ENCODE results near the gene MGA.
A peak's percentile ranks its signal among the peaks of the same experiment; 100 is the strongest.

Gene MGA

DNA sequence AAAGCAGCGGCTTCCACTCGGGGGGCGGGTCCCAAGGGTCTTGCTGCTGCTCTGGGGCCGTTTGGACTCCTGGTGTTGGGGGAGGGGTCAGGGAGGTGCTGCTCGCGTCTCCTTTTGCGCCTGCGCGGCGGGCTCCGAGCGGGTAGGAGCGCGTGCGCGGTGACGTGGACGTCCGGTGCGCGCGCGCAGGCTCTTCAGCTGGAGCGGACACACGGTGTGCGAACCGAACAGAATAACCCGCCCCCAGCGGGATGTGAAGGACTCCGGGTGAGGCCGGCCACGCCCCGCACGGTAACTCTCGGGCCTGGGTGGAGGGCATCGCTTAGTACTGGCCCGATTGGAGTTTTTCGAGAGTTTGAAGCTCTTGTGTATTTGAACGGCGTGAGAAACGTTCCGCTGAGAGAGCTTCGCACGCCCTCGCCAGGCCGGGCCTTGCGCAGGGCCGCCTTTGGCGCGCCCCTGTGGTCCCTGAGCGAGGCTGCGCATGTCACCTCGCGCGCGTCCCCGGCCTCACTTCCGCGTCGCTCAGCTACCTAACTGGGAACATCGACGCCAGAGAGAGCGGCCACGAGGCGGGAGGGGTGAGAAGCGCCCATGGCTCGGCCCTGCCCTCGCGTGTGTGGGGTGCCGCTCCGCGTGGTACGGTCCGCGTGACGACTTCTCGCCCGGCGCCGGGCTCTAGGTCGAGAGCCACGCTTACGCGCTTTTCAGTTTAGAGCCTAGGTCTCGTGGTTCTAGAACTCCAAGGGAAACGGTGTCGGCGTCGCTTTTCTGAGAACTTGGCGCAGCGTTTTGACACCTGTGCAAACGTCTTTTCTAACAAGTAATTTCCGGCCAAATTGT, at the start of gene MGA:
TSS of gene MGA (plus strand) at position 171 of the 843 bp plus-strand sequence.
- peak; percentile 91 for DNase-seq

DNA sequence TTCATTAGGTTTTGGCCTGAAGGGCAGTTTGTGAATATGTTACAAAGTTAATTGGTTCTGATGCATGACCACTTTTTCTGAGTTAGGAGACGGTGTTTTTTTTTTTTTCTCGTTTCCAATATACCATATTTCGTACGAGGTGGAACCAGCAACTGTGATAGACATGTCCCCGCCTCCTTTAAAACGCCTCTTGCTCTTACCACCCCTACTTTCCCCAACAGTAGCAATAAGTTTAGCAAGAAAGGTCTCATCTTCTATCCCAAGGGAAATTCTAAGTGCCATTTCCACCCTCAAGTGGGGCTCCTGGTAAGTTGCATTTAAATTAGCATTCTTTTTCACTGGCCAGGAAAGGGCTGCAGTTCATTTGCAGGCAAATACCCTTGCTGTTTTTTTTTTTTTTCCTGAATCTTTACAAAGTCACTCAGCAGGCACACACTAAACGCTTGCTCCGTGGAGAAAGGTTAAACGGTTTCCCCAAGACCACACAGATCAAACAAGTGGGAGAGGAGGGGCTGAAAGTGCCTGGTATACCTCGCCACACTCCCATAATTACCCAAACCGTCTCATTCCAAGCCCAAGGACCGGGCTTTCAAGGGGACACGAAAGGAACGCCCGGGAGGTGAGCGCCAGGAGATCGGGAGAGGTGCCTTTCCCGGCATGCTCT, 39.5 kb upstream of the MGA start:
- DNase-seq, result no peak

DNA sequence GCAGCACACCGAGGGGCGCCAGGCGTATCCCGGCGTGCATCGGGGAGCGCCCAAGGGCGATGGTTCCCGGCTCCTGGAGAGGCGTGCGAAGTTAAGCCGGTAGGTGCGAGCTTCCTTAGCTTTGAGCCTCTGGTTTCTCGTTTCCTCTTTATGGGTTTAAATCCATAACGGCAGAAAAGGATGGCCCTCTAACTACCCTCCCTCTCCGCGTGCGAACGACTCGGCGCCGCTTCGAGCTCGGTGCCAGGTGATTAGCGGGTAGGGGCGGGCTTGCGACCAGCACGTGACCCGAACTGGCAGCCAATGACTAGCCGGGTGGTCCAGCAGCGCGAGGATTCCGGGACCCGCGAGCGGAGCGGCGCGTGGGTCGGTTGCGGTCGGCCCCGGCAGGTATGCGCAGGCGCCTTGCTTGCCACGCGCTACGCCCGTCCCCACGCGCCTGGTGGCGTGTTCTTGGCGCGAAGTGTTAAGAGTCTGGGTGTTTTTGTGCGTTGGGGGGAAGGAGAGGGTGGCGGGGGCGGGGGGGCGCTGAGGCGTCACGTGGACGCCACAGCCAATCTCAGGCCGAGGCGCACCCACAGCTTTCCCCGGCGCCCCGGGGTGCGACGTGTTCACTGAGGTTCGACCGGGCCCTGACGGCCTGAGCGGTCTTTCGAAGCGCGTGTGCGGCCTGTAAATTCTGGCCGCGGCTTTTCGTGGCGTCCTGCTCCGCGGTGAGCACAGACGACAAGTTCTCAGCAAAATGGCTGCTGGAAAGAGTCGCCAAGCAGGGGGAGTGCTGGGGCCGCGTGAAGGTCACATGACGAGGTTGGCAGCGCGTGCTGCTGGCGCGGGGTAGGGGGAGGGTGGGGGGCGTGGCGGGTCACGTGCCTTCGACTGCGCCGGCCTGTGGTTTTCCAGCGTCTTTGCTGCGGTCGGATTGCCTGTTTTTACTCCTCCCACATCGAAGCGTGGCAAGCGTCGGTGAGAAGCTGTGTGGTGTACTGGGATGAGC, 38.7 kb upstream of the MGA start:
- peak; percentile 35 for DNase-seq

DNA sequence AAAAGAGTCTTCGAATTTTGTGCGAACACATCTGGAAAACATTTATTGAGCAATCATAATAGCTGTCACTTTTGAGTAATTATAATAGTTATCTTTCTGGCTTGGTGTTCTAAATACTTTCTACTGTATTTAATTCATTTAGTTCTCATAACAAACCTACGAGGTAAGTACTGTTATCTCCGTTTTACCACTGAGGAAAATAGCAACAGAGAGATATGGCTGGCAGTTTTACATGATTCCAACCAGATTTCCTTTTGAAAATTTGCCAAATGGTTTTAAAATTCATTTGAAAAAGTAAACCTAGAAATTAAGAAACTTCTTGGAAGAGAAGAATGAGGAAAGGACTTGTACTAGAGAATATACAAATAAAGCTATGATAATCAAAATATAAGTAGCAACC, 37.3 kb upstream of the MGA start:
- DNase-seq, result no peak

DNA sequence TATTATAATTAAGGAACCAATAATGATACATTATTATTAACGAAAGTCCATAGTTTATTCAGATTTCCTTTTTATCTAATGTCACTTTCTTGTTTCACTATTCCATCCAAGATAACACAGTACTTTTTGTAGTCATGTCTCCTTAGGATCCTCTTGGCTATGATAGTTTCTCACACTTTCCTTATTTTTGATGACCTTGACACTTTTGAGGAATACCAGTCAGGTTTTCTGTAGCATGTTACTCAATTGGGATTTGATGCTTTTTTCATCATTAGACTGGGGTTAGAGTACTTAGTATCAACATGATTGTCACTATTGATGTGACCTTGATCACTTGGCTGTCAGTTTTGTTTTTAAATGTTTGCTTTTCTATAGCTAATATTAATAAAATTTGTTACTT, 33.0 kb upstream of the MGA start:
- no peak for DNase-seq

DNA sequence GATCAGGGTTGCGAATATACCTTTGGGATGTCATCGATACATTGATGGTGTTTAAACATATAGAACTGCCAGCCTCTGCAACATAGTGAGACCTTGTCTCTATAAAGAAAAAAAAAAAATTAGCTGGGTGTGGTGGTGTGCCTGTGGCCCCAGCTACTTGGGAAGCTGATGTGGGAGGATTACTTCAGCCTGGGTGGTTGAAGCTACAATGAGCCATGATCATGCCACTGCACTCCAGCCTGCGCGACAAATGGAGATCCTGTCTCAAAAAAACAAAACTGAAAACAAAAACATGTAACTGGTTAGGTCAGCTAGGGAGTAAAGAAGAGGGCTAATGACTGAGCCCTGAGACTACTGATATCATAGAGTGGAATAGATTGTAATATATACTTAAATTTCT, 30.7 kb upstream of the MGA start:
- DNase-seq, result no peak

DNA sequence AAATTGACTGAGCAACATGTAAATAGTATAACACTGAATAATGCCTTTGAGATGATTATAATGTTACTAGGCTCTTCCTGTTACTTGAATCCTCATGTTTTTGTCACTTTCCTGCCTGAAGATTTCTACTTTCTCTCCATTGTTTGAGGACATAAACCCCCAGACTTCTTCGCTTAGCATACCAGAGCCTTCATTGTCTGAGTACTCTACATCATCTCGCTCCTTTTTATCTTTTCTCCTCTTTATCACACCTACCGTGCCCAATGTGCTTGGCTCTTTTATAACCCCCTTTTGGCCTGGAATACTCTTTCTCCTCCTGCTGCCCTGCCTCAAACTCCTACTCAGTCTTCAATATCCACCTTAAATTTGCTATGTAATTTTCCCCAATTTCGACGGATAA, 30.3 kb upstream of the MGA start:
- no peak for DNase-seq

DNA sequence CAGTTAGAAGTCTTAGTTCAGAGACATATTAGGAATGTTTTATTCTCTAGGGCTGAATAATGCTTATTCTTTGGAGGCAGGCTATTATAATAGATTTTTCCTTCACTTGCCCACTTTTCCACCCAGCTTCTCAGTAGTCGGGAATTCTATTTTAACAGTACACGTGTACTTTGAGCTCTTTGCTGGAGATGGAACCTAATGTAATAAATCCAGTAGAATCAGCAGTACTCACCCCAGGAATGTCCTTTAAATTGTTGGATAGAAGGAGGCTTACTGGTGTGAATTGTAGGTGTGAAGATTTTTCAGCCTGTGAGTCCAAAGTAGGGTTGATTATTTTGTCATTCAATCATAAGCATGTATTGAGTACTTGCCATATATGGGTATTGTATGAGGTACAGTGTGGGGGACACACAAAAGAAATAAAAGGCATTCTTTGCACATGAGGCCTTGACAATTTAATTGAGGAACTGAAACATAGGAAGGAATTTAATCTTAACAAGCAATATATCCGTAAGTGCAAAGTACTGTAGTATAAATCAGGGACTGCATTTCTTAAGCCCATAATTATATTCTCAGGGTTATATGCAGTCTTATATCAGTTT, 29.5 kb upstream of the MGA start:
- no peak for DNase-seq

DNA sequence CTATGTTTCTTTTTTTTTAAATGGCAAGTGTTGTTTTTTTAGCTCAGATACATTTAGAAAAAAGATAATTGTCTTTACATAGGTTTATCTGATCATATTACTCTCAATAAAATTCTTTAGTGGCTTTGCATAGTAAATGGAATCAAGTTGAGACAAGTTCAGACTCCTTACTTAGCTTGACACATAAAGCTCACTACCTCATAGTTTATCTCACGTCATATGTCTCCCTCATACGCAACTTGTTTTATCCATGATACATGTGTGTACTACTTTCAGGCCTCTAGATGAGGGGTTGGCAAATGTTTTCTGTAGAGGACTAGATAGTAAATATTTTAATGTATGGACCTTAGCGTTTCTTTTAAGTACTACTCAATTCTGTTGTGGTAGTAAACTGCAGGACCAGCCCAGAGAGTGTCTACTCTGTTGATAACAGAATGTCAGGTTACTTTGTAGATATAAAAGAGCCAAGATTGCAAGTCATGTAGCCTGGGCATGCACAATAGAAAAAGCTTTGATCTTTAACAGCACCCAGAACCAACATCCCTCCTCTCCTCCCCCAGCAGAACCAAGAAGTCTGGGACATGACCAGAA, 28.2 kb upstream of the MGA start:
- no peak for DNase-seq

DNA sequence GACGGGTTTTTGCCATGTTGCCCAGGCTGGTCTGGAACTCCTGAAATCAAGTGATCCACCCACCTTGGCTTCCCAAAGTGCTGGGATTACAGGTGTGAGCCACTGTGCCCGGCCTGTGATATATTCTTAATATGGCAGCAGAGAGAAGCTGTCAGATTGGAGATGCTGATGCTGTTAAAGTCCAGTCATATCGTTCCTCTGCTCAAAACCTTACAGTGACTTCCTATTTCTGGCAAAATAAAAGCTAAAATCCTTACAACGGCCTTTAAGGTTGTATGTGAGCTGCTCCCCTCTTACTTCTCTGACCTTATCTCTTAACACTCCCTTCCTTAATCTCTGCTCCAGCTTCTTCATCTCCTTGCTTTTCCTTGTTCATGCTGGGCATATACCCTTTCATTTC, 26.6 kb upstream of the MGA start:
- no peak for DNase-seq

DNA sequence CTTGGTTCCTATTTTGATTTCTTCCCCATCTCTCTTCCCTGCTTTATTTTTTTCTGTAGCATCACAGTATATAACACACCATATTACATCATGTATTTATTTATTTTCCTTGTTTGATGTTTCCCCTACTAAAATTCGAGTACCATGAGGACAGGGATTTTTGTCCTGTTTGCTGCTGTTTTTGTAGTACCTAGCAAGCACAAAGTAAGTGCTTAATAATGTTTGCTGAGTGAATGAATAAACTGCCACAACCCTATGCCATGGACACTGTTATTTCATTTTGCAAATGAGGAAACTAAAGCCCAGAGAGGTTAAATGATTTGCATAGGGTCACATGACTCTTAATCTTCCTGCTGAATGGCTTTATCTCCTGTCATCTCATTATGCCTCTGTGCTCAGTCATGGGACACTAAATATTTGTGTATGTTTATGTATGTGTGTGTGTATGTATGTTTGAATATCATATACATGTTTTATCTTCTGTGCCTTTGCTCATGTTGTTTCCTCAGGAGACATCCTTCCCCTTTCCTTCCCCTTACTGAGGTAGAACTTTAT, 26.1 kb upstream of the MGA start:
- DNase-seq, result no peak

DNA sequence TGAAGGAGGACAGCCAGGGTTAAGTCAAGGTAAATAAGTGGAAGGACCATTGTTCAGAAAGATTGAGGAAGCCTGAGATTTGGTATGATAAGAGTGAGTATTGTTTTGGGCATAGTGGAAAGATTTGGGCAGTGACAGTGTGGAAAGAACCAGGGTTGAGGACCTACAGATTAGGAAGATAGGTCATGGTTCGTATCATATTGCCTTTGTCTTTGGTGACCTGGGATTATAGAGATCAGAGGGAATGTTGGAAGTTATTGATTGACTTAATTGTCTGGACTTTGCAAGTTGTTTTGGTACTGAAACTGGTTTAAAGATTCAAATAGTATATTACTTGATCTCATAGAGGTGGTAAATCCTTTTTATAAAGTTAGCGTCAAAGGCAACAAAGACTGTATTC, 23.1 kb upstream of the MGA start:
- no peak for DNase-seq

DNA sequence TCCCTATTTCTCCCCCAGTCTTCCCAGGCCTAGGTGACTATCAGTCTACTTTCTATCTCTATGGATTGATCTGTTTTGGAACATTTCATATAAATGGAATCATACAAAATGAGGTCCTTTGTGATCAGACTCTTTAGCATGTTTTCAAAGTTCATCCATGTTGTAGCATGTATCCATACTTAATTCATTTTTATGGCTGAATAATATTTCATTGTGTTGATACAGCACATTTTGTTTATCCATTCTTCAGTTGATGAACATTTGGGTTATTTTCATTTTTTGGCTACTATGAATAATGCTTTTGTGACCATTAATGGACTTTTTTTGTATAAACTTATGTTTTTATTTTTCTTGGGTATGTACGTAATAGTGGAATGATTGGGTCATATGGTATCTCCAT, 19.2 kb upstream of the MGA start:
- DNase-seq, result no peak

DNA sequence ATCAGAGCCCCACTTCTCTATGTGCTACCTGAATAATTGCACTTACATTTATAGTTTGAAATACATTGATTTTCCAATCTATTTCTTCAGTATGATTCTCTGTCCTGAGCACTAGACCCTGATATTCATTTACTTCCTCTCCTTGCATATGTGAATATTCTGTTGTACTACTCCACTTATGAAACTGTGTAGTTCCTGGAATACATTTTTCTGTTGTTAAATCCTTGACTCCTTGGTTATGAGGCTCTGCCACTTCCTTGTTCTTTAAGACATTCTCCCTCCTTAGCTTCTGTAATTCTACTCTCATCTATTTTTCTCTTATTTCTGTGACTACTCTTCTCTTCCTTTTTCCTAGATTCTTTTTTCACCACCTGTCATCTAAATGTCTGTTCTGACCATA, 12.9 kb upstream of the MGA start:
- DNase-seq, result no peak

DNA sequence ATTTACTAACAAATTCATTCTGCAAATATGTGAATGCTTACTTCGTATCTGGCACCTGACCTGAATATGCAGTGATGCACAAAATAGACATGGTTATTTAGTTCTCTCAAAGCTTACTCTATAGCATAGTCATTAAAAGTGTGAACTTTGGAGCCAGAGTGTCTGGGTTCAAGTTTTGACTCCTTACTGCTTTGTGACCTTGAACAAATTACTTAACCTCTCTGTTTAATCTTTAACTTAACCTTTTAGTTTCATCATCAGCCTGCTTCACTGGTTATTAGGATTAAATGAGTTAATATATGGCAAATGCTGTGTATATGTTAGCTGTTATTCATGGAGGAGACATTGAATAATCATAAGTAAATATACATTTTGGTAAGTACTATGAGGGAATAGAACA, 12.1 kb upstream of the MGA start:
- no peak for DNase-seq

DNA sequence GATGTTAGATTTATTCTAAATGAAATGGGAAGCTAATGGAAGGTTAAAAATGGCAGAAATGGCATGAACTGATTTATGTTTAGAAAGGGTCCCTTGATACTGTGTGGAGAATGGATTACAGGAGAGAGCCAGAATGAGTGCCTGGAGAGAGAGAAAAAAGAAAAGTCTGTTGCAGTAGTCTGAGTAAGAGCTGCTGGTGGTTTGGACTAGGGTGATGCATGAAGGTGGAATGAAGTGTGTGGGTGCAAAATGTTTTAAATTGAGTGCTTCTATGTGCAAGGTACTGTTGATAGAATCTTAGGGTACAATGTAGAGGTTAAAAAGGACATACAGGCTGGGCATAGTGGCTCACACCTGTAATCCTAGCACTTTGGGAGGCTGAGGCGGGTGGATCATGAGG, 11.4 kb upstream of the MGA start:
- no peak for DNase-seq

DNA sequence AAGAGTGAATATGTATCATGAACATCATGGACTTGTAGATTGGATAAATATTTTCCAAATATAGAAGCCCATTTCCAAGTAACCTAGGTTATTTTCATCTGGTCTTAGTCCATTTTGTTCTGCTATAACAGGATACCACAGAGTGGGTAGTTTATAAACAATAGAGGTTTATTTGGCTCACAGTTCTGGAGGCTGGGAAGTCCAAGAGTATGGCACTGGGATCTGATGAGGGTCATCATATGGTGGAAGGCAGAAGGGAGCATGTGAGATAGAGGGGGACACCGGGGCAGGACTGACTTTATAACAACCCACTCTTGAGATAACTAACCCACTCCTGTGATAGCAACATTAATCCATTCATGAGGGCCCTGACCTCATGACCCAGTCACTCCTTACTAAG, 9.4 kb upstream of the MGA start:
- no peak for DNase-seq

DNA sequence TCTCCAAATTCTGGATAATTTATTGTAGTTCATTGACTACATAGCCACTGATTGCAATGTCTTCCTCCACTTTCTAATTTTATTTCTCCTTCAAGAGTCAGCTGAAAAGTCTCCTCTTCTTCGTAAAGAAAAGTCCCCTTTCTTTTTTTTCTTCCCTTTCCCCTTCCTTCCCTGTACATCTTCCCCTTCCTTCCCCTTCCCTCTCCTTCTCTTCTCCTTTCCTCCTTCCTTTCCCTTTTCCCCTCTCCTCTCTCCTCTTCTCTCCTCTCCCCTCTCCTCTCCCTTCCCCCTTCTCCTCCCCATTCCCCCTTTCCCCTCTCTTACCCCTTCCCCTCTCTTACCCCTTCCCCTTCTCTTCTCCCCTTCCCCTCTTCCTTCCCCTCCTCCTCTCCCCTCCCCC, 8.8 kb upstream of the MGA start:
- no peak for DNase-seq

DNA sequence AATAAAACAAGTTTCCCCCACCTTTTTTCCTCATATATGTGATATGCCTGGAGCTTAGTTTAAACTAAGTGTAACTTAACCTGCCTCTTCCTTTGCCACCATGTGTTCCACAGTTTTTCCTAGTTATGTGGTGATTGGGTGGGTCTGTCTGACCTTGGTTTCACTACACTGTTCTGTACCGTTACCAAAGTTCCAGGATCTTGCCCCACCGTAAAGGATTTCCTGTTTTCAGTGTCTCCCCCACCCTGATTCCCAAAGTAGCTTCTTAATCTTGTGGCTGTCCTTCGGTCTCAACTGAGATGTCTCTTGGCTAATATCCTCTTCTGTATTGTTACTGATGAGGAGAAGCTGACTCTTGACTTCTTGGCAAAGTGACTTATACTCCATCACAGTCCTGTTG, 6.4 kb upstream of the MGA start:
- no peak for DNase-seq

DNA sequence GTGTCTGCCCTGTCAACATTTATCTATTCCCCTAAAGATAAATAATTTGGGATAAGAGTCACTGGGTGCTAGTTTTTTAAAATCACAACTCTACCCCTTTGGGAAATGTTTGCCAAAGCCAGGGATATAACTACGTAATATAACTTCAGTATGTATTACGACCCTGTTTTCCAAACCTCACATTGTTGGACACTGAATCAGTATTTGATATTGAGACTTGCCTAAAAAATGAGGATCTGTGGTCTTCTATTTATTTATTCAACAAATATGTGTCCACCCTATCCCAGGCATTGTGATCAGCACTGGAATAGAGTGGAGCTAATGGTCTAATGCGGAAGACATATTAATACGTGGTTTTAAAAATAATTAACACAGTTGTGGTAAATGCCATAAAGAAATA, 4.5 kb upstream of the MGA start:
- no peak for DNase-seq

DNA sequence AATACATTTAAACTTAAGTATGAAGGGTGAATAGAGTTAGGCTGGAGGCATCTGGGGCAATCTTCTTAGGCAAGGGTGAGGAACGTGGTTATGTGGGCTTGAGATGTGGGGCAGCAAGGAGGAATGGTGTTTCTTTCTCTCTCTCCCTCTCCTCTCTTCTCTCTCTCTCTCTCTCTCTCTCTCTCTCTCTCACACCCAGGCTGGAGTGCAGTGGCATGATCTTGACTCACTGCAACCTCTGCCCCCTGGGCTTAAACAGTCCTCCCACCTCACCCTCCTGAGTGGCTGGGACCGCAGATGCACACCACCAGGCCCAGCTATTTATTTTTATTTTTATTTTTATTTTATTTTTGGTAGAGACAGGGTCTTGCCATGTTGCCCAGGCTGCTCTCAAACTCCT, 4.0 kb upstream of the MGA start:
- DNase-seq, result no peak

DNA sequence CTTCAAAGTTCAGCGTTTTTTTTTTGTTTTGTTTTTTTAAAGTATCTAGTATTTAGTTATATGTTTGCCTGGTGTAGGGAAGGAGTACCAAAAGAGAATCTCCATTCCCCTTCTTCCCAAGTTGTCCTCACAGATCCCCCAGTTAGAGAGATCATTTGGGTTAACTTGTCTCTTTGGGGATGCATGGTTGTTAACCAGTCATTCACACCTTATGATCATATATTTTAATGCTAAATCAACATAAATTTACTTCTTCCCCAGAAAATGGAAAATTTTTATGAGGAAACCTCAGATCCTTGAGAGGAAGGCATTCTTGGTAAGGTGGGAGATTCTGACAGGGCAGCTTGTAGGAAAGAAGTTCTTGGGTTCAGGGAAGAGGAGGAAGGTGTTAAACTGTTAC, 1.5 kb upstream of the MGA start:
- DNase-seq, result no peak

Measured in NCI-H1436 (cell line).